Measurements from ENCODE around the gene NOXO1.

NOXO1 gene

GRCh38 chr16:1942810-1943726, 38.2 kb downstream of the NOXO1 start, which contains the start of gene MSRB1:
Gene MSRB1 (minus strand): TSS chr16:1943199. CDS start chr16:1943156, 43 bp downstream.
- Histone ChIP-seq H3F3A (ENCODE audit: insufficient read depth) (no peaks in the 10 kb centered on the region), H3K9ac (ENCODE audit: low read length) (peak within 1 kb of the TSS; percentile 79), H3K4me2 (ENCODE audit: low read depth, low read length, poor library complexity, severe bottlenecking) (peak within 1 kb of the TSS; percentile 75), H3K4me3 (ENCODE audit: insufficient read depth, low read length, poor library complexity, severe bottlenecking) (peak within 1 kb of the TSS; percentile 96), H3K27ac (ENCODE audit: low read depth, low read length) (no peak within 1 kb of the TSS), H3K9me3 (ENCODE audit: insufficient read depth, low read length) (no peaks in the 10 kb centered on the region), H3K27me3 (ENCODE audit: low read length) (no peaks in the 10 kb centered on the region), H2AFZ (ENCODE audit: low read depth, low read length, severe bottlenecking) (peak within 1 kb of the TSS; percentile 91), H3K36me3 (ENCODE audit: low read length) (no peaks in the 10 kb centered on the region), H3K79me2 (ENCODE audit: insufficient read depth, low read length) (no peaks in the 10 kb centered on the region), H4K20me1 (ENCODE audit: low read depth, low read length) (no peaks in the 10 kb centered on the region), H3K9me2 (replicated peaks; ENCODE audit: insufficient read depth, low read length) (no peaks in the 10 kb centered on the region)
- TF ChIP-seq EZH2phosphoT487 (conservative IDR thresholded peaks at IDR 0.05; ENCODE audit: low read length): no peak
- TF ChIP-seq, protein P1, sequence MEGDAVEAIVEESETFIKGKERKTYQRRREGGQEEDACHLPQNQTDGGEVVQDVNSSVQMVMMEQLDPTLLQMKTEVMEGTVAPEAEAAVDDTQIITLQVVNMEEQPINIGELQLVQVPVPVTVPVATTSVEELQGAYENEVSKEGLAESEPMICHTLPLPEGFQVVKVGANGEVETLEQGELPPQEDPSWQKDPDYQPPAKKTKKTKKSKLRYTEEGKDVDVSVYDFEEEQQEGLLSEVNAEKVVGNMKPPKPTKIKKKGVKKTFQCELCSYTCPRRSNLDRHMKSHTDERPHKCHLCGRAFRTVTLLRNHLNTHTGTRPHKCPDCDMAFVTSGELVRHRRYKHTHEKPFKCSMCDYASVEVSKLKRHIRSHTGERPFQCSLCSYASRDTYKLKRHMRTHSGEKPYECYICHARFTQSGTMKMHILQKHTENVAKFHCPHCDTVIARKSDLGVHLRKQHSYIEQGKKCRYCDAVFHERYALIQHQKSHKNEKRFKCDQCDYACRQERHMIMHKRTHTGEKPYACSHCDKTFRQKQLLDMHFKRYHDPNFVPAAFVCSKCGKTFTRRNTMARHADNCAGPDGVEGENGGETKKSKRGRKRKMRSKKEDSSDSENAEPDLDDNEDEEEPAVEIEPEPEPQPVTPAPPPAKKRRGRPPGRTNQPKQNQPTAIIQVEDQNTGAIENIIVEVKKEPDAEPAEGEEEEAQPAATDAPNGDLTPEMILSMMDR (IDR thresholded peaks at IDR 0.05; ENCODE audit: insufficient read depth, low read length, poor library complexity, severe bottlenecking): no peak

- Histone ChIP-seq H4K20me1 (ENCODE audit: low read depth, low read length) (no peaks in the 10 kb centered on the region), H3K4me2 (ENCODE audit: low read depth, low read length, poor library complexity, severe bottlenecking) (peak overlapping the region; percentile 75), H3F3A (ENCODE audit: insufficient read depth) (no peaks in the 10 kb centered on the region), H3K27me3 (ENCODE audit: low read length) (no peaks in the 10 kb centered on the region), H3K9me3 (ENCODE audit: insufficient read depth, low read length) (no peaks in the 10 kb centered on the region), H3K9me2 (replicated peaks; ENCODE audit: insufficient read depth, low read length) (no peaks in the 10 kb centered on the region), H3K4me3 (ENCODE audit: insufficient read depth, low read length, poor library complexity, severe bottlenecking) (peak overlapping the region; percentile 96), H3K36me3 (ENCODE audit: low read length) (no peaks in the 10 kb centered on the region), H2AFZ (ENCODE audit: low read depth, low read length, severe bottlenecking) (peak overlapping the region; percentile 91), H3K9ac (ENCODE audit: low read length) (peak overlapping the region; percentile 79), H3K79me2 (ENCODE audit: insufficient read depth, low read length) (no peaks in the 10 kb centered on the region), H3K27ac (ENCODE audit: low read depth, low read length) (no peak overlapping the region)
- TF ChIP-seq, protein P1 (IDR thresholded peaks at IDR 0.05; ENCODE audit: insufficient read depth, low read length, poor library complexity, severe bottlenecking): no peak
- TF ChIP-seq EZH2phosphoT487 (conservative IDR thresholded peaks at IDR 0.05; ENCODE audit: low read length): no peak
These were observed 39.0 kb downstream of the NOXO1 start for GRCh38 chr16:1942047-1942809.

GRCh38 chr16:1941162-1942046, 39.9 kb downstream of the NOXO1 start:
- Histone ChIP-seq H2AFZ (ENCODE audit: low read depth, low read length, severe bottlenecking) (no peak overlapping the region), H3K4me2 (ENCODE audit: low read depth, low read length, poor library complexity, severe bottlenecking) (peak overlapping the region; percentile 75), H3K9me3 (ENCODE audit: insufficient read depth, low read length) (no peaks in the 10 kb centered on the region), H3K27ac (ENCODE audit: low read depth, low read length) (no peak overlapping the region), H3K9me2 (replicated peaks; ENCODE audit: insufficient read depth, low read length) (no peaks in the 10 kb centered on the region), H3K36me3 (ENCODE audit: low read length) (no peaks in the 10 kb centered on the region), H3K79me2 (ENCODE audit: insufficient read depth, low read length) (no peaks in the 10 kb centered on the region), H3F3A (ENCODE audit: insufficient read depth) (no peaks in the 10 kb centered on the region), H3K27me3 (ENCODE audit: low read length) (no peaks in the 10 kb centered on the region), H3K4me3 (ENCODE audit: insufficient read depth, low read length, poor library complexity, severe bottlenecking) (no peak overlapping the region), H3K9ac (ENCODE audit: low read length) (no peak overlapping the region), H4K20me1 (ENCODE audit: low read depth, low read length) (no peaks in the 10 kb centered on the region)
- no peak for TF ChIP-seq EZH2phosphoT487 (conservative IDR thresholded peaks at IDR 0.05; ENCODE audit: low read length)
- TF ChIP-seq, protein P1 (IDR thresholded peaks at IDR 0.05; ENCODE audit: insufficient read depth, low read length, poor library complexity, severe bottlenecking): peak; percentile 22
